HG02678 (cell line): ENCODE data around the gene CTRL.

Source experiments
- ATAC-seq: cut with Tn5 transposase; IDR thresholded peaks from one replicate; pipeline ENCODE4 v1.9.1; 2021; ENCODE audit warnings: mild to moderate bottlenecking, moderate library complexity; ENCODE audit not compliant: unreplicated experiment

CTRL gene

GRCh38 chr16:67963292-67963661, 31.6 kb upstream of the CTRL start:
- ATAC-seq: no peak

GRCh38 chr16:67962135-67962534, 30.5 kb upstream of the CTRL start:
- no peak for ATAC-seq

- no peak for ATAC-seq
Observed at GRCh38 chr16:67961551-67961957, 29.9 kb upstream of the CTRL start.

GRCh38 chr16:67959536-67960329, 28.1 kb upstream of the CTRL start:
- no peak for ATAC-seq

GRCh38 chr16:67957622-67958021, 26.0 kb upstream of the CTRL start:
- ATAC-seq: no peak

GRCh38 chr16:67954421-67955196, 22.9 kb upstream of the CTRL start:
- no peak for ATAC-seq

- no peak for ATAC-seq
Observed at GRCh38 chr16:67953641-67954375, 22.1 kb upstream of the CTRL start.

- no peak for ATAC-seq
Observed at GRCh38 chr16:67951485-67951884, 19.8 kb upstream of the CTRL start.

- ATAC-seq: no peak
Observed at GRCh38 chr16:67950335-67950843, 18.7 kb upstream of the CTRL start.

GRCh38 chr16:67949645-67950044, 18.0 kb upstream of the CTRL start:
- ATAC-seq: no peak

- ATAC-seq: no peak
Observed at GRCh38 chr16:67948015-67948414, 16.4 kb upstream of the CTRL start.

- no peak for ATAC-seq
Observed at GRCh38 chr16:67946966-67947558, 15.4 kb upstream of the CTRL start.

- no peak for ATAC-seq
Observed at GRCh38 chr16:67946128-67946569, 14.5 kb upstream of the CTRL start.

- no peak for ATAC-seq
Observed at GRCh38 chr16:67945392-67945933, 13.8 kb upstream of the CTRL start.

GRCh38 chr16:67944690-67945391, 13.2 kb upstream of the CTRL start:
- ATAC-seq: no peak

- no peak for ATAC-seq
Observed at GRCh38 chr16:67943619-67944504, 12.2 kb upstream of the CTRL start, which contains the start of gene LCAT. LCAT (minus strand) TSS chr16:67944120; CDS start chr16:67944101, 19 bp downstream.

GRCh38 chr16:67943256-67943618, 11.6 kb upstream of the CTRL start:
- ATAC-seq: no peak

- ATAC-seq: no peak
Observed at GRCh38 chr16:67942510-67943255, 11.0 kb upstream of the CTRL start.
